H1 (cell line): Measurements from ENCODE around the gene SLC17A5. TPM values are rescaled to one million over a fixed set of nuclear protein-coding genes. Genes with fewer than 3 reads are reported as not detected.

Source experiments
- ATF3 ChIP-seq: IDR thresholded peaks from 2 replicates; pipeline ENCODE4 v1.6.1; 2011; ENCODE audit warnings: low read depth, mild to moderate bottlenecking, low read length; ENCODE audit not compliant: insufficient read depth
- polyA plus RNA-seq, 7 experiments: library from polyadenylated mRNA; depleted of rRNA in 3 of 7; stranded (reverse) in 5 of 7; unstranded in 2 of 7; fragments of >200 nt in 5 of 7; fragments of 200-250 nt in 2 of 7; gene quantifications; 1 replicate in 5 of 7; 2 replicates in 1 of 7; 4 replicates in 1 of 7; pipeline versions ENCODE4 v1.2.1 to v1.2.3, GENCODE V29; 2011 to 2013; ENCODE audit warnings: missing spikeins in 2 of 7, mixed read lengths in 2 of 7
- total RNA-seq: library from RNA; stranded (reverse); fragmentation: NEBNext Ultra II Directional; extraction: Animal tissue kit (Norgen Biotek cat#: 25700); gene quantifications from 2 replicates; pipeline ENCODE4 v1.2.1, GENCODE V29; 2021

Gene SLC17A5
- total and polyA plus RNA-seq, 2 of the 8 experiments (the other 6 are each of a cell fraction or from before 2014, with no cell fraction given): 11.0 to 11.9 TPM

GRCh38 chr6:73569121-73569520, 84.7 kb downstream of the SLC17A5 start (continued):
- no peak for TF ChIP-seq ATF3
